HEK293T (cell line): Measurements from ENCODE around the gene SLC38A1.

Experiments
- CTCF ChIA-PET: fragments of 350-600 bp; formaldehyde crosslinking; extraction: SDS; loops from one replicate; lab custom pipeline; 2021; ENCODE audit warnings: antibody characterized with exemption, inconsistent platforms; lab: Yijun Ruan, JAX
- POLR2A ChIA-PET: fragments of 350-600 bp; formaldehyde crosslinking; extraction: SDS; loops from one replicate; lab custom pipeline; 2020; ENCODE audit warnings: antibody characterized with exemption, inconsistent platforms; lab: Yijun Ruan, JAX
- DNase-seq: peaks from one replicate; pipeline ENCODE4 v3.0.0; 2012; ENCODE audit warnings: mixed read lengths; ENCODE audit errors: extremely low spot score
- ARNT ChIP-seq: fragments of 450-650 bp; IDR thresholded peaks from 2 replicates; pipeline ENCODE4 v1.6.1; 2017; ENCODE audit warnings: mild to moderate bottlenecking
- BHLHE40 ChIP-seq: fragments of 450-650 bp; IDR thresholded peaks from 2 replicates; pipeline ENCODE4 v1.6.1; 2016; ENCODE audit warnings: mild to moderate bottlenecking, moderate library complexity, borderline replicate concordance
- CTBP1 ChIP-seq: fragments of 450-650 bp; IDR thresholded peaks from 2 replicates; pipeline ENCODE4 v1.6.1; 2016; ENCODE audit warnings: borderline replicate concordance
- ELF4 ChIP-seq: fragments of 450-650 bp; IDR thresholded peaks from 2 replicates; pipeline ENCODE4 v1.6.1; 2017; ENCODE audit warnings: antibody characterized with exemption
- FOXA1 ChIP-seq: fragments of 450-650 bp; IDR thresholded peaks from 2 replicates; pipeline ENCODE4 v1.6.1; 2016; ENCODE audit warnings: mild to moderate bottlenecking
- FOXK2 ChIP-seq: fragments of 450-650 bp; IDR thresholded peaks from 2 replicates; pipeline ENCODE4 v1.6.1; 2016; ENCODE audit warnings: mild to moderate bottlenecking
- FOXM1 ChIP-seq: fragments of 450-650 bp; IDR thresholded peaks from 2 replicates; pipeline ENCODE4 v1.6.1; 2017; ENCODE audit warnings: mild to moderate bottlenecking, borderline replicate concordance
- HDGF ChIP-seq: fragments of 450-650 bp; IDR thresholded peaks from 2 replicates; pipeline ENCODE4 v1.6.1; 2017; ENCODE audit warnings: antibody characterized with exemption, borderline replicate concordance
- L3MBTL2 ChIP-seq: fragments of 450-650 bp; conservative IDR thresholded peaks from 2 replicates; pipeline ENCODE4 v1.6.1; 2016; ENCODE audit warnings: mild to moderate bottlenecking
- LEF1 ChIP-seq: fragments of 450-650 bp; IDR thresholded peaks from 2 replicates; pipeline ENCODE4 v1.6.1; 2017; ENCODE audit warnings: mild to moderate bottlenecking, borderline replicate concordance
- NFRKB ChIP-seq: fragments of 450-650 bp; IDR thresholded peaks from 2 replicates; pipeline ENCODE4 v1.6.1; 2016; ENCODE audit warnings: mild to moderate bottlenecking, moderate library complexity
- SP1 ChIP-seq: fragments of 450-650 bp; IDR thresholded peaks from 2 replicates; pipeline ENCODE4 v1.6.1; 2017
- SUZ12 ChIP-seq: fragments of 450-650 bp; IDR thresholded peaks from 2 replicates; pipeline ENCODE4 v1.6.1; 2016; ENCODE audit warnings: mild to moderate bottlenecking
- TARDBP ChIP-seq: fragments of 450-650 bp; IDR thresholded peaks from 2 replicates; pipeline ENCODE4 v1.6.1; 2016
- ZNF384 ChIP-seq: fragments of 450-650 bp; IDR thresholded peaks from 2 replicates; pipeline ENCODE4 v1.6.1; 2016
- TF ChIP-seq, protein P1 (sequence below): fragments of 450-650 bp; IDR thresholded peaks from 2 replicates; pipeline ENCODE4 v1.6.1; 2016

The SLC38A1 gene

GRCh38 chr12:46260913-46261476 is 7.8 kb downstream of the SLC38A1 start:
- TF ChIP-seq LEF1 (no peak), HDGF (no peak), L3MBTL2 (no peak), FOXK2 (no peak), FOXA1 (no peak), SP1 (no peak), ARNT (no peak), ZNF384 (no peak), FOXM1 (no peak), BHLHE40 (no peak), SUZ12 (no peak), CTBP1 (no peak), TARDBP (no peak), NFRKB (no peak), ELF4 (no peak)
- TF ChIP-seq, protein P1, sequence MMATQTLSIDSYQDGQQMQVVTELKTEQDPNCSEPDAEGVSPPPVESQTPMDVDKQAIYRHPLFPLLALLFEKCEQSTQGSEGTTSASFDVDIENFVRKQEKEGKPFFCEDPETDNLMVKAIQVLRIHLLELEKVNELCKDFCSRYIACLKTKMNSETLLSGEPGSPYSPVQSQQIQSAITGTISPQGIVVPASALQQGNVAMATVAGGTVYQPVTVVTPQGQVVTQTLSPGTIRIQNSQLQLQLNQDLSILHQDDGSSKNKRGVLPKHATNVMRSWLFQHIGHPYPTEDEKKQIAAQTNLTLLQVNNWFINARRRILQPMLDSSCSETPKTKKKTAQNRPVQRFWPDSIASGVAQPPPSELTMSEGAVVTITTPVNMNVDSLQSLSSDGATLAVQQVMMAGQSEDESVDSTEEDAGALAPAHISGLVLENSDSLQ = no peak
- no peak for DNase-seq
- POLR2A ChIA-PET = no interaction called here
- CTCF ChIA-PET = no interaction called here

DNA sequence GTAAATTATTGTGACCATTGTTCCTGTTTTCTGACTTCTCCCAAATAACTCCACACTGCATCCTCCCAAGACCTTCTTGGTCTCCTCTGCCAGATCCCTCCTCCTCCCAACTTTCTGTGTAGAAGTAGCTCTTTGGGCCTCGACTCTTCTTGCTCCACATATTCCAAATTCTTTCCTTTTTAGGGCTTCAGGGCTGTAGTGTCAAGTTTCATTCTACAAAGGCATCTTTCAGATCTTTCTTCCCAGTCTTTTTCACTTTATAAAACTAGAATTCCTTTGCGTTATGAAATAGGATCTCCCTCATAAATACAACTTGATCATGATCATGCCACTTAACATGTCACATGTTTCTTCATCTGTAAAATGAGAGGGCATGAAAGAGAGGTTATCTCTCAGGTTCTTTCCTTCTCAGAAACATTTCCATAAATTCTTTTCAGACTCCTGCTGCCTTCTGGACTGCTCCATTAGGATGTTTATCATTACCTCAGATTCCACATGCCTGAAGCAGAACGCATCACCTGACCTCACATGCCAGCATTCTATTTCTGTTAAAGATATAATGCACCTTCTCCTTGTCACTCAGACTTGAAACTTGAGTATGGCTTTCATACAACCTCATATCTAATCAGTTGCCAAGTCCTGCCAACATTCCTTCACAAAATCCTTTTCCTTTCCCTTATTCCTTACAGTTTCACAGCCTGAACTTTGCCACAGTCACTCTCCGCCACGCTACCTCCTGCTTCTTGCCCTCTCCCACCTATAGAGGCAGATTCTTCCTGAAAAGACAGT is 8.5 kb downstream of the SLC38A1 start:
- ChIA-PET CTCF (no interaction called here), POLR2A (interaction anchor here (1.6 kb wide), 1 partner anchor 8 kb away, joined by 4 read pairs; the partner anchor contains the start of gene SLC38A1)
- no peak for DNase-seq
- TF ChIP-seq, protein P1 = peak; percentile 69; the same call in 1 of the 2 replicates
- TF ChIP-seq HDGF (no peak), SP1 (no peak)

DNA sequence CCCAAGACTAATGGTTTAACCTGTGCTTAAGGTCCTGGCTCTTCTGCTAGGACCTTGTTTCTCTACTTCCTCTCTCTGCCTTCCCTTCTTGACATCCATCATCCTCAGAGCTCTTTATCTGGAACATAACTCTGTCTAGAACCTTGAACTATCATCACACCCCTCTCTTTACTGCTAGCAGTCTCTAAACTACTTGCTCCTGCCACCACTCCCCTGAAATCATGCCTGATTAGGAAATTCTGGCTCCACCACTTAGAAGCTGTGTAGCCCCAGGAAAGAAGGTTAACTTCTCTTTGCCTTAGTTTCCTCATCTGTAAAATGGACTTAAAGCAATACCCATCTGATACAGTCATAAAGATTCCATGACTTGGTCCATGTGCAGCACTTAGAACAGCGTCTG is 9.1 kb downstream of the SLC38A1 start:
- TF ChIP-seq, protein P1 = no peak
- no peak for DNase-seq
- ChIA-PET POLR2A (interaction anchor here (1.6 kb wide), 1 partner anchor 9 kb away, joined by 4 read pairs; the partner anchor contains the start of gene SLC38A1), CTCF (no interaction called here)

GRCh38 chr12:46259071-46259470 is 9.8 kb downstream of the SLC38A1 start:
- DNase-seq = no peak
- CTCF ChIA-PET = no interaction called here
- TF ChIP-seq CTBP1 (no peak), TARDBP (no peak), HDGF (no peak), SP1 (no peak), BHLHE40 (no peak), FOXK2 (no peak), LEF1 (no peak), NFRKB (no peak), SUZ12 (no peak)
- TF ChIP-seq, protein P1 = no peak
- POLR2A ChIA-PET = interaction anchor here (1.6 kb wide), 1 partner anchor 9 kb away, joined by 4 read pairs; the partner anchor contains the start of gene SLC38A1

DNA sequence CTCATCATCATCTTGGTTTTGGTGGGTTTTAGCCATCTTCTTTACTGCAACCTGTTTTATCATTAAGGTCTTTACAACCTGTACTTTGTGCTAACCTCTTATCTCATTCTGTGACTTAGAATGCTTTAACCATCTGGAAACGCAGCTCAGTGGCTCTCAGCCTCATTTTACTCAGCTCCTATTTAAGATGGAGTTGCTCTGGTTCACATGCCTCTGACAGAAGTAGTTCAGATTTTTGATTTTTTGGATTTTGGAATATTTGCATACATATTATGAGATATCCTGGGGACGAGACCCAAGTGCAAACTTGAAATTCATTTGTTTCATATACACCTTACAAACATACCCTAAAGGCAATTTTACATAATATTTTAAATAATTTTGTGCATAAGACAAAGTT is 10.7 kb downstream of the SLC38A1 start:
- ChIA-PET POLR2A (no interaction called here), CTCF (no interaction called here)
- no peak for TF ChIP-seq NFRKB
- TF ChIP-seq, protein P1 = no peak
- TF ChIP-seq BHLHE40 = no peak
- no peak for TF ChIP-seq TARDBP
- no peak for TF ChIP-seq LEF1
- no peak for TF ChIP-seq L3MBTL2
- TF ChIP-seq FOXA1 = no peak
- no peak for TF ChIP-seq ELF4
- TF ChIP-seq SP1 = no peak
- TF ChIP-seq ARNT = no peak
- TF ChIP-seq CTBP1 = no peak
- no peak for TF ChIP-seq SUZ12
- TF ChIP-seq HDGF = no peak
- no peak for TF ChIP-seq FOXK2
- TF ChIP-seq FOXM1 = no peak
- DNase-seq = no peak
